HEK293T (cell line): Measurements from ENCODE around the gene EEF2K.

Experiments
- CTCF ChIA-PET: fragments of 350-600 bp; formaldehyde crosslinking; extraction: SDS; loops from one replicate; lab custom pipeline; 2021; ENCODE audit warnings: antibody characterized with exemption, inconsistent platforms; lab: Yijun Ruan, JAX
- POLR2A ChIA-PET: fragments of 350-600 bp; formaldehyde crosslinking; extraction: SDS; loops from one replicate; lab custom pipeline; 2020; ENCODE audit warnings: antibody characterized with exemption, inconsistent platforms; lab: Yijun Ruan, JAX
- DNase-seq: peaks from one replicate; pipeline ENCODE4 v3.0.0; 2012; ENCODE audit warnings: mixed read lengths; ENCODE audit errors: extremely low spot score
- ARNT ChIP-seq: fragments of 450-650 bp; IDR thresholded peaks from 2 replicates; pipeline ENCODE4 v1.6.1; 2017; ENCODE audit warnings: mild to moderate bottlenecking
- BHLHE40 ChIP-seq: fragments of 450-650 bp; IDR thresholded peaks from 2 replicates; pipeline ENCODE4 v1.6.1; 2016; ENCODE audit warnings: mild to moderate bottlenecking, moderate library complexity, borderline replicate concordance
- CTBP1 ChIP-seq: fragments of 450-650 bp; IDR thresholded peaks from 2 replicates; pipeline ENCODE4 v1.6.1; 2016; ENCODE audit warnings: borderline replicate concordance
- ELF4 ChIP-seq: fragments of 450-650 bp; IDR thresholded peaks from 2 replicates; pipeline ENCODE4 v1.6.1; 2017; ENCODE audit warnings: antibody characterized with exemption
- FOXA1 ChIP-seq: fragments of 450-650 bp; IDR thresholded peaks from 2 replicates; pipeline ENCODE4 v1.6.1; 2016; ENCODE audit warnings: mild to moderate bottlenecking
- FOXK2 ChIP-seq: fragments of 450-650 bp; IDR thresholded peaks from 2 replicates; pipeline ENCODE4 v1.6.1; 2016; ENCODE audit warnings: mild to moderate bottlenecking
- FOXM1 ChIP-seq: fragments of 450-650 bp; IDR thresholded peaks from 2 replicates; pipeline ENCODE4 v1.6.1; 2017; ENCODE audit warnings: mild to moderate bottlenecking, borderline replicate concordance
- HDGF ChIP-seq: fragments of 450-650 bp; IDR thresholded peaks from 2 replicates; pipeline ENCODE4 v1.6.1; 2017; ENCODE audit warnings: antibody characterized with exemption, borderline replicate concordance
- L3MBTL2 ChIP-seq: fragments of 450-650 bp; conservative IDR thresholded peaks from 2 replicates; pipeline ENCODE4 v1.6.1; 2016; ENCODE audit warnings: mild to moderate bottlenecking
- LEF1 ChIP-seq: fragments of 450-650 bp; IDR thresholded peaks from 2 replicates; pipeline ENCODE4 v1.6.1; 2017; ENCODE audit warnings: mild to moderate bottlenecking, borderline replicate concordance
- NFRKB ChIP-seq: fragments of 450-650 bp; IDR thresholded peaks from 2 replicates; pipeline ENCODE4 v1.6.1; 2016; ENCODE audit warnings: mild to moderate bottlenecking, moderate library complexity
- PKNOX1 ChIP-seq: fragments of 450-650 bp; IDR thresholded peaks from 2 replicates; pipeline ENCODE4 v1.6.1; 2016
- SP1 ChIP-seq: fragments of 450-650 bp; IDR thresholded peaks from 2 replicates; pipeline ENCODE4 v1.6.1; 2017
- SUZ12 ChIP-seq: fragments of 450-650 bp; IDR thresholded peaks from 2 replicates; pipeline ENCODE4 v1.6.1; 2016; ENCODE audit warnings: mild to moderate bottlenecking
- TARDBP ChIP-seq: fragments of 450-650 bp; IDR thresholded peaks from 2 replicates; pipeline ENCODE4 v1.6.1; 2016
- ZNF384 ChIP-seq: fragments of 450-650 bp; IDR thresholded peaks from 2 replicates; pipeline ENCODE4 v1.6.1; 2016

EEF2K gene

GRCh38 chr16:22322741-22323140, 116.7 kb downstream of the EEF2K start:
- ChIA-PET POLR2A (no interaction called here), CTCF (no interaction called here)
- DNase-seq, result no peak
- TF ChIP-seq PKNOX1, result no peak
- no peak for TF ChIP-seq ARNT
- TF ChIP-seq FOXA1, result no peak
- TF ChIP-seq CTBP1, result no peak

- TF ChIP-seq ELF4, result no peak
- TF ChIP-seq TARDBP, result no peak
- TF ChIP-seq CTBP1, result no peak
- no peak for TF ChIP-seq ZNF384
- no peak for TF ChIP-seq PKNOX1
- no peak for TF ChIP-seq FOXK2
- TF ChIP-seq SP1, result no peak
- no peak for TF ChIP-seq BHLHE40
- no peak for TF ChIP-seq FOXM1
- TF ChIP-seq ARNT, result no peak
- TF ChIP-seq L3MBTL2, result no peak
- no peak for TF ChIP-seq HDGF
- no peak for TF ChIP-seq SUZ12
- no peak for TF ChIP-seq FOXA1
- no peak for TF ChIP-seq NFRKB
- TF ChIP-seq LEF1, result no peak
- DNase-seq, result no peak
- ChIA-PET CTCF (no interaction called here), POLR2A (no interaction called here)
These were observed 117.3 kb downstream of the EEF2K start for GRCh38 chr16:22323173-22323958.

GRCh38 chr16:22323959-22324786, 118.1 kb downstream of the EEF2K start:
- CTCF ChIA-PET, result no interaction called here
- POLR2A ChIA-PET, result no interaction called here
- TF ChIP-seq ARNT (no peak), SUZ12 (no peak), HDGF (no peak)
- DNase-seq, result peak; percentile 3

- ChIA-PET CTCF (no interaction called here), POLR2A (no interaction called here)
- no peak for DNase-seq
- no peak for TF ChIP-seq SUZ12
- no peak for TF ChIP-seq BHLHE40
- TF ChIP-seq NFRKB, result no peak
- TF ChIP-seq L3MBTL2, result no peak
- TF ChIP-seq SP1, result no peak
- TF ChIP-seq LEF1, result no peak
These were observed 118.9 kb downstream of the EEF2K start for GRCh38 chr16:22324787-22325597.

- no peak for DNase-seq
- POLR2A ChIA-PET, result no interaction called here
- no peak for TF ChIP-seq BHLHE40
- TF ChIP-seq CTBP1, result no peak
- TF ChIP-seq L3MBTL2, result no peak
- TF ChIP-seq SP1, result no peak
- no peak for TF ChIP-seq NFRKB
- TF ChIP-seq LEF1, result no peak
- TF ChIP-seq ARNT, result no peak
- no peak for TF ChIP-seq SUZ12
- no peak for TF ChIP-seq TARDBP
- TF ChIP-seq PKNOX1, result no peak
- no peak for TF ChIP-seq FOXA1
- TF ChIP-seq FOXK2, result no peak
- TF ChIP-seq FOXM1, result no peak
- no peak for TF ChIP-seq ZNF384
- TF ChIP-seq HDGF, result no peak
- no peak for TF ChIP-seq ELF4
- CTCF ChIA-PET, result no interaction called here
These were observed 119.7 kb downstream of the EEF2K start for GRCh38 chr16:22325598-22326368.
